H1 (cell line): ENCODE data around the gene TACSTD2. TPM values are rescaled to one million over a fixed set of nuclear protein-coding genes. Genes with fewer than 3 reads are reported as not detected.
"Not testable (repeated sequence)": the region's sequence is repeated elsewhere in the genome, so short reads cannot be mapped to it uniquely, and the experiment has no call there.

ENCODE experiments used
- CTCF ChIA-PET: fragments of 300-600 bp; sonication (Branson Sonifier 250); formaldehyde crosslinking; loops from one replicate; lab custom pipeline; 2021; ENCODE audit not compliant: partially characterized antibody; lab: Charles Lee
- POLR2A ChIA-PET: fragments of 300-600 bp; sonication (Branson Sonifier 250); formaldehyde crosslinking; loops from one replicate; lab custom pipeline; 2021; ENCODE audit warnings: inconsistent platforms; ENCODE audit not compliant: partially characterized antibody; lab: Charles Lee
- DNase-seq, 2 experiments: peaks; one replicate each; pipeline versions ENCODE4 v3.0.0 to v3.0.0-alpha.2; 2010 to 2022; ENCODE audit warnings: low spot score in 2 of 2, low read depth in 1 of 2, mixed read lengths in 1 of 2
- FAIRE-seq: peaks from 2 replicates; lab custom pipeline; 2011; peaks lifted over from hg19 to GRCh38; lab: Jason Lieb, UNC
- H2AFZ ChIP-seq: 2 replicates; pipeline ENCODE4 v1.8.1; 2012; ENCODE audit warnings: low read length, inconsistent platforms
- H2AK5ac ChIP-seq: 2 replicates; pipeline ENCODE4 v1.6.1; 2013; ENCODE audit warnings: low read depth, low read length
- H2BK120ac ChIP-seq: replicated peaks from 2 replicates; pipeline ENCODE3; 2013; ENCODE audit warnings: low read depth, low read length, inconsistent platforms
- H2BK12ac ChIP-seq: 2 replicates; pipeline ENCODE4 v1.6.1; 2013; ENCODE audit warnings: low read depth, low read length
- H2BK15ac ChIP-seq: 2 replicates; pipeline ENCODE4 v1.6.1; 2013; ENCODE audit warnings: low read length
- H2BK20ac ChIP-seq: 2 replicates; pipeline ENCODE4 v1.6.1; 2013; ENCODE audit warnings: low read length
- H2BK5ac ChIP-seq: 2 replicates; pipeline ENCODE4 v1.6.1; 2013; ENCODE audit warnings: low read depth, low read length
- H3K14ac ChIP-seq: 2 replicates; pipeline ENCODE4 v1.6.1; 2013; ENCODE audit warnings: inconsistent platforms; ENCODE audit not compliant: insufficient read length
- H3K18ac ChIP-seq: 2 replicates; pipeline ENCODE4 v1.6.1; 2013; ENCODE audit warnings: low read length; ENCODE audit errors: extremely low read depth
- H3K23ac ChIP-seq: 2 replicates; pipeline ENCODE4 v1.6.1; 2013; ENCODE audit warnings: inconsistent platforms; ENCODE audit not compliant: insufficient read length
- H3K23me2 ChIP-seq: 2 replicates; pipeline ENCODE4 v1.6.1; 2013; ENCODE audit warnings: low read depth, low read length
- H3K27ac ChIP-seq: 2 replicates; pipeline ENCODE4 v1.6.1; 2011; ENCODE audit warnings: low read depth, low read length, inconsistent platforms
- H3K27me3 ChIP-seq, 4 experiments: replicated peaks in 1 of 4; 1 replicate in 1 of 4; 2 replicates in 3 of 4; pipeline versions ENCODE4 v1.6.1 to v1.8.1; 2011 to 2013; ENCODE audit warnings: low read length in 3 of 4, mild to moderate bottlenecking in 3 of 4, inconsistent platforms in 2 of 4, mixed read lengths in 2 of 4, moderate library complexity in 1 of 4; ENCODE audit not compliant: control insufficient read depth in 3 of 4, insufficient read depth in 3 of 4; ENCODE audit errors: extremely low read depth in 1 of 4
- H3K36me3 ChIP-seq, 4 experiments: 2 replicates each; pipeline versions ENCODE4 v1.6.1 to v1.8.1; 2011 to 2013; ENCODE audit warnings: mild to moderate bottlenecking in 4 of 4, low read length in 3 of 4, moderate library complexity in 2 of 4, control low read depth in 1 of 4, inconsistent platforms in 1 of 4; ENCODE audit not compliant: insufficient read depth in 4 of 4, control insufficient read depth in 2 of 4
- H3K4ac ChIP-seq: replicated peaks from 2 replicates; pipeline ENCODE3; 2013; ENCODE audit warnings: low read length, low read depth, mixed read lengths, inconsistent platforms; ENCODE audit not compliant: insufficient read length
- H3K4me1 ChIP-seq, 4 experiments: replicated peaks in 1 of 4; 1 replicate in 1 of 4; 2 replicates in 3 of 4; pipeline versions ENCODE4 v1.6.1 to v1.8.1; 2011 to 2013; ENCODE audit warnings: low read length in 3 of 4, inconsistent platforms in 2 of 4, mixed read lengths in 1 of 4; ENCODE audit not compliant: insufficient read depth in 4 of 4, control insufficient read depth in 3 of 4
- H3K4me2 ChIP-seq, 2 experiments: 2 replicates each; pipeline versions ENCODE4 v1.6.1 to v1.8.1; 2011 to 2013; ENCODE audit warnings: low read depth in 2 of 2, low read length in 2 of 2, control low read depth in 1 of 2, inconsistent platforms in 1 of 2, mild to moderate bottlenecking in 1 of 2; ENCODE audit not compliant: insufficient read depth in 1 of 2
- H3K4me3 ChIP-seq, 4 experiments: fragments of 200-600, 300-600 bp in 1 of 4; sonication (generic), shearing (Covaris generic), sonication (Bioruptor Twin) in 1 of 4; 2 replicates each; pipeline versions ENCODE4 v1.5.1 to v1.8.1; 2011 to 2016; ENCODE audit warnings: low read length in 4 of 4, low read depth in 3 of 4, control low read depth in 2 of 4, inconsistent platforms in 2 of 4, mild to moderate bottlenecking in 2 of 4, mixed read lengths in 1 of 4, moderate library complexity in 1 of 4; ENCODE audit not compliant: insufficient read depth in 2 of 4; ENCODE audit errors: extremely low read depth in 1 of 4
- H3K56ac ChIP-seq: replicated peaks from 2 replicates; pipeline ENCODE3; 2013; ENCODE audit warnings: low read depth, mild to moderate bottlenecking, mixed read lengths, low read length, inconsistent platforms; ENCODE audit not compliant: insufficient read length
- H3K79me1 ChIP-seq: 2 replicates; pipeline ENCODE4 v1.6.1; 2013; ENCODE audit warnings: low read depth, low read length, control low read depth
- H3K79me2 ChIP-seq, 2 experiments: 2 replicates each; pipeline versions ENCODE4 v1.6.1 to v1.8.1; 2012 to 2013; ENCODE audit warnings: low read length in 2 of 2, mild to moderate bottlenecking in 2 of 2, inconsistent platforms in 1 of 2; ENCODE audit not compliant: insufficient read depth in 2 of 2, control insufficient read depth in 1 of 2
- H3K9ac ChIP-seq, 4 experiments: replicated peaks in 1 of 4; 1 replicate in 1 of 4; 2 replicates in 3 of 4; pipeline versions ENCODE4 v1.6.1 to v1.8.1; 2011 to 2013; ENCODE audit warnings: low read depth in 3 of 4, low read length in 3 of 4, control low read depth in 2 of 4, mild to moderate bottlenecking in 2 of 4, moderate library complexity in 2 of 4, inconsistent platforms in 1 of 4; ENCODE audit errors: extremely low read depth in 1 of 4
- H3K9me3 ChIP-seq, 2 experiments: 2 replicates each; pipeline versions ENCODE4 v1.6.1 to v1.8.1; 2012 to 2013; ENCODE audit warnings: mild to moderate bottlenecking in 2 of 2, moderate library complexity in 2 of 2, control low read depth in 1 of 2, inconsistent platforms in 1 of 2, low read depth in 1 of 2, low read length in 1 of 2, mixed read lengths in 1 of 2; ENCODE audit not compliant: insufficient read depth in 2 of 2
- H4K20me1 ChIP-seq, 2 experiments: replicated peaks in 1 of 2; 2 replicates each; pipeline versions ENCODE3 to v1.8.1; 2011 to 2013; ENCODE audit warnings: inconsistent platforms in 2 of 2, low read length in 2 of 2, mild to moderate bottlenecking in 1 of 2; ENCODE audit not compliant: insufficient read depth in 2 of 2, control insufficient read depth in 1 of 2
- H4K5ac ChIP-seq: 2 replicates; pipeline ENCODE4 v1.6.1; 2013; ENCODE audit warnings: low read length, low read depth, mixed read lengths, inconsistent platforms; ENCODE audit not compliant: insufficient read length
- H4K8ac ChIP-seq: 2 replicates; pipeline ENCODE4 v1.8.0; 2013; ENCODE audit warnings: mild to moderate bottlenecking, moderate library complexity, low read length, inconsistent platforms; ENCODE audit not compliant: insufficient read depth; ENCODE audit errors: extremely low read depth
- H4K91ac ChIP-seq: replicated peaks from 2 replicates; pipeline ENCODE3; 2013; ENCODE audit warnings: low read length, mixed read lengths, inconsistent platforms; ENCODE audit not compliant: insufficient read length
- WGBS, 2 experiments: shearing (Covaris generic) in 1 of 2; methylation state at CpG; one replicate each; pipeline versions ENCODE4 v1.1.6 to v1.1.7; 2013 to 2015; ENCODE audit warnings: low lambda C conversion rate in 2 of 2, mixed read lengths in 2 of 2, inconsistent platforms in 1 of 2, low coverage in 1 of 2, missing lambda C conversion rate in 1 of 2; ENCODE audit not compliant: insufficient replicate concordance in 2 of 2, insufficient coverage in 1 of 2, insufficient read length in 1 of 2; ENCODE audit errors: extremely low coverage in 1 of 2, missing lambda C conversion rate in 1 of 2; 5-methylcytosine and 5-hydroxymethylcytosine counted together
- polyA plus RNA-seq, 7 experiments: library from polyadenylated mRNA; depleted of rRNA in 3 of 7; stranded (reverse) in 5 of 7; unstranded in 2 of 7; fragments of >200 nt in 5 of 7; fragments of 200-250 nt in 2 of 7; gene quantifications; 1 replicate in 5 of 7; 2 replicates in 1 of 7; 4 replicates in 1 of 7; pipeline versions ENCODE4 v1.2.1 to v1.2.3, GENCODE V29; 2011 to 2013; ENCODE audit warnings: missing spikeins in 2 of 7, mixed read lengths in 2 of 7
- total RNA-seq: library from RNA; stranded (reverse); fragmentation: NEBNext Ultra II Directional; extraction: Animal tissue kit (Norgen Biotek cat#: 25700); gene quantifications from 2 replicates; pipeline ENCODE4 v1.2.1, GENCODE V29; 2021

TACSTD2 gene
- total and polyA plus RNA-seq, 2 of the 8 experiments (the other 6 are each of a cell fraction or from before 2014, with no cell fraction given) = 0.76 to 0.85 TPM

DNA sequence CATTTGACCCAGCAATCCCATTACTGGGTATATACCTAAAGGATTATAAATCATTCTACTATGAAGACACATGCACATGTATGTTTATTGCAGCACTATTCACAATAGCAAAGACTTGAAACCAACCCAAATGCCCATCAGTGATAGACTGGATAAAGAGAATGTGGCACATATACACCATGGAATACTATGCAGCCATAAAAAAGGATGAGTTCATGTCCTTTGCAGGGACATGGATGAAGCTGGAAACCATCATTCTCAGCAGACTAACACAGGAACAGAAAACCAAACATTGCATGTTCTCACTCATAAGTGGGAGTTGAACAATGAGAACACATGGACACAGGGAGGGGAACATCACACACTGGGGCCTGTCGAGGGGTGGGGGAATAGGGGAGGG lies 13.3 kb downstream of the TACSTD2 start:
- H3K18ac ChIP-seq, H3K79me1 ChIP-seq, H3K36me3 ChIP-seq, H4K91ac ChIP-seq, H3K4ac ChIP-seq, H3K4me2 ChIP-seq, H3K56ac ChIP-seq, H2BK5ac ChIP-seq, FAIRE-seq, POLR2A ChIA-PET, H3K23me2 ChIP-seq, H3K23ac ChIP-seq, H2BK15ac ChIP-seq, H3K9ac ChIP-seq, H3K27ac ChIP-seq, H3K79me2 ChIP-seq, H3K4me1 ChIP-seq, H4K8ac ChIP-seq, H2AK5ac ChIP-seq, H3K4me3 ChIP-seq, H2AFZ ChIP-seq, CTCF ChIA-PET, H2BK20ac ChIP-seq, H3K27me3 ChIP-seq, H3K9me3 ChIP-seq, H3K14ac ChIP-seq, H4K5ac ChIP-seq, H4K20me1 ChIP-seq, H2BK12ac ChIP-seq, H2BK120ac ChIP-seq, DNase-seq: not testable (repeated sequence)
- WGBS, 2 experiments = no CpG with 5 or more reads among the region's 1 CpG
